AG10803 (cell line): ENCODE measurements around the gene ZMYND11.

ENCODE experiments used
- DNase-seq: peaks from one replicate; pipeline ENCODE4 v3.0.0; 2010; ENCODE audit warnings: low read depth
- H3K4me3 ChIP-seq: 2 replicates; pipeline ENCODE4 v1.5.1; 2011; ENCODE audit warnings: mild to moderate bottlenecking, low read length, control low read depth
- CTCF ChIP-seq: conservative IDR thresholded peaks from 2 replicates; pipeline ENCODE4 v1.5.1; 2011; ENCODE audit warnings: mild to moderate bottlenecking, low read length, control low read depth, inconsistent platforms

ZMYND11 gene

GRCh38 chr10:279655-280054 lies 144.4 kb downstream of the ZMYND11 start:
- TF ChIP-seq CTCF: no peak
- H3K4me3 ChIP-seq: no peak overlapping the region
- DNase-seq: no peak

DNA sequence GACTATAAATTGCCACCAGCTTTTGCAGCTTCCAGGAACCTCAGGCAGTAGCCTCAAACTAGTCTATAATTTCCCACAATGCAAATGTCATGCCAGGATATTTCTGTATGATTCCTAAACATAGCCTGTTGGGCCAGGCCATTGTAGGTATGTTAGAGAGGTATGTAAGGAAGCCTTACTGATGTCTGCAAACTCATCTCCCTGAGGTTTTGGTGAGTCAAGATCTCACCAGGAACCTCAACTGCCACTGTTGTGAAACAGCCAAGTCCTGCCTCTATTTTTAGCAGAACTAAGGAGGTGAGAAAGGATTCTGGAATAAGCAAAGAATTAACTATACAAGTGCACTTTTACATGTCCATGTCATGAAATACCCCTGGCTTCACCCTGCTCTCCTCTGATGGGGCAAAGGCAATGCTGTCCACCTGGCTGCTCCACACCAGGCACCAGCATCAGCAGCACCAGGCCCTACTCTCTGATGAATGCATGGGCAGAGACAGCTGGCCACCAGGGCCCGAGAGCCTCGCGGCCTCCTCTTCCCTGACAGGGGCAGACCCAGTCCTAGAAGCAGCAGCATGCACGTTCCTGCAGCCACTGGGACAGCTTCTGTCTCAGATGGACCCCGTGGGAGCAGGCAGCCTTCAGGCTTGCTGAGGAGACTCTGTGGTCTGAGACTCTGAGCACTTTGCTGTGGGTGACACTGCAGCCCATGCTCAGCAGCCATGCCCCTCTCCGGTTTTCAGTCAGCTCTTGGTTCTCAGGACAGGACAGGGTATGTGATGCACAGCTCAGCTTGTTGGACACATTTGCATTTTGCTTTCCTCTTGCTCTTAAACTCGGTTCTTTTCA lies 147.3 kb downstream of the ZMYND11 start:
- no peak for TF ChIP-seq CTCF
- no peak overlapping the region for H3K4me3 ChIP-seq
- peak; percentile 61 for DNase-seq

- TF ChIP-seq CTCF: no peak
- no peak overlapping the region for H3K4me3 ChIP-seq
- no peak for DNase-seq
Measured at GRCh38 chr10:283140-283479, 147.9 kb downstream of the ZMYND11 start.

DNA sequence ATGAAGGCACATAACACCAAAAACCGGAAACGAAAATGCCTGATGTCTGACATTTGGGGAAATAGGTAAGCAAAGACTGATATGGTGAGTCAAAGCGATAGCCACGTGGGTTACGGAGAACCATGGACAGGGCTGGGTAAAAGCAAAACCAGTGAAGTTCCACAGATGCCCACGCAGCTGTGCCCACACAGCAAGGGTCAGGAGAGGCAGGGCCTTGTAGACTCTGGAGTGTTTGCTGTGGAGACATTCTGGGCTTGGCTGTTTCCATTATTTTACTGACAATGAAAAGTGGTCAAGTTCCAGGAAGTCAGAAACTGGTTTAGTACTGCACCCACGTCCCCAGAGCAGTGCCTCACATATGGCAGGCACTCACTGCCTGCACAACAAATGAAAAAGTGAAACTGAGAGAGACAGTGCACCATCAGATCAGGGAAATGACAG lies 148.7 kb downstream of the ZMYND11 start:
- no peak for TF ChIP-seq CTCF
- DNase-seq: no peak
- no peak overlapping the region for H3K4me3 ChIP-seq

- TF ChIP-seq CTCF: no peak
- H3K4me3 ChIP-seq: no peak overlapping the region
Measured at GRCh38 chr10:285216-285615, 150.0 kb downstream of the ZMYND11 start.

GRCh38 chr10:287026-287709 lies 151.9 kb downstream of the ZMYND11 start:
- DNase-seq: peak; percentile 29
- TF ChIP-seq CTCF: no peak
- H3K4me3 ChIP-seq: no peak overlapping the region

More at GRCh38 chr10:285216-285615, 150.0 kb downstream of the ZMYND11 start:
- DNase-seq: no peak

- H3K4me3 ChIP-seq: no peak overlapping the region
- DNase-seq: no peak
- TF ChIP-seq CTCF: peak; percentile 37
Measured at GRCh38 chr10:287814-288213, 152.6 kb downstream of the ZMYND11 start.
